Ectodermal cell (in vitro differentiated cells): ENCODE results near the gene SYTL5.

Experiments
- H3K27ac ChIP-seq: 2 replicates; pipeline ENCODE4 v1.7.0; 2013; ENCODE audit warnings: mild to moderate bottlenecking, low read depth, low read length; ENCODE audit not compliant: insufficient read depth, poor library complexity, severe bottlenecking
- H3K27me3 ChIP-seq: 2 replicates; pipeline ENCODE4 v1.7.0; 2013; ENCODE audit warnings: mild to moderate bottlenecking, low read length; ENCODE audit not compliant: insufficient read depth, control insufficient read depth, poor library complexity, severe bottlenecking
- H3K36me3 ChIP-seq: one replicate; pipeline ENCODE4 v1.7.0; 2013; ENCODE audit warnings: low read length; ENCODE audit not compliant: control insufficient read depth, insufficient read depth
- H3K4me1 ChIP-seq: one replicate; pipeline ENCODE4 v1.7.0; 2013; ENCODE audit warnings: low read length; ENCODE audit not compliant: control insufficient read depth, insufficient read depth
- H3K4me3 ChIP-seq: 2 replicates; pipeline ENCODE4 v1.7.0; 2013; ENCODE audit warnings: low read depth, low read length, control low read depth; ENCODE audit not compliant: insufficient read depth
- H3K9me3 ChIP-seq: 2 replicates; pipeline ENCODE4 v1.7.0; 2013; ENCODE audit warnings: mild to moderate bottlenecking, low read length, moderate library complexity; ENCODE audit not compliant: control insufficient read depth
- WGBS, 2 experiments: methylation state at CpG; one replicate each; pipeline ENCODE4 v1.1.7; 2013; ENCODE audit warnings: missing lambda C conversion rate in 2 of 2; 5-methylcytosine and 5-hydroxymethylcytosine counted together

SYTL5 gene

GRCh38 chrX:38103857-38104812 lies 97.8 kb downstream of the SYTL5 start:
- WGBS, 2 experiments: 94 to 96% methylated on average over 2 to 4 of the region's 5 CpGs
- no peaks in the 10 kb centered on the region for H3K9me3 ChIP-seq
- H3K27me3 ChIP-seq: no peaks in the 10 kb centered on the region
- no peaks in the 10 kb centered on the region for H3K36me3 ChIP-seq
- H3K27ac ChIP-seq: no peak overlapping the region
- no peak overlapping the region for H3K4me3 ChIP-seq
- H3K4me1 ChIP-seq: no peaks in the 10 kb centered on the region

- no peak overlapping the region for H3K4me3 ChIP-seq
- H3K36me3 ChIP-seq: no peaks in the 10 kb centered on the region
- WGBS, 2 experiments: 95 to 97% methylated on average over 4 to 6 of the region's 6 CpGs
- no peaks in the 10 kb centered on the region for H3K4me1 ChIP-seq
- H3K9me3 ChIP-seq: no peaks in the 10 kb centered on the region
- H3K27ac ChIP-seq: no peak overlapping the region
- no peaks in the 10 kb centered on the region for H3K27me3 ChIP-seq
Observed at GRCh38 chrX:38105216-38105725, 98.9 kb downstream of the SYTL5 start.

- 91 to 93% methylated on average over 6 of the region's 6 CpGs for WGBS, 2 experiments
- Histone ChIP-seq H3K4me3 (no peak overlapping the region), H3K36me3 (no peaks in the 10 kb centered on the region), H3K4me1 (no peaks in the 10 kb centered on the region), H3K27ac (no peak overlapping the region), H3K9me3 (no peaks in the 10 kb centered on the region), H3K27me3 (no peaks in the 10 kb centered on the region)
Observed at GRCh38 chrX:38106991-38107655, 100.8 kb downstream of the SYTL5 start.

DNA sequence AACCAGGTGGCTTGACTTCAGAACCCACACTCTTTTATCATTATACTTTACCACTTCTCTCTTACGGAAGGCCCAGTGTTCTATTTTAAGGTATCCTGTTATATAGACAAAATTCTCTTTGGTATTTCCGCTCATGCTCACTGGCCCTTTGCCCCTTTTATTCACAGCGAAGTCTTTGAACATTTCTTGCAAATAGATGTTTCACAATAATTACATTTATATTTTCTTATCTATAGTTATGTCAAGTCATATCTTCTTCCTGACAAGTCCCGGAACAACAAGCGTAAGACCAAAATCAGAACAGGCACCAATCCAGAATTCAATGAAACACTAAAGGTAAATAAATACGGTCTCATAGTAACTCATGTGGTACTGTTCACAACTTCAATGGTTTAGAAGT lies 102.0 kb downstream of the SYTL5 start:
- 96% methylated on average over 4 of the region's 6 CpGs; no CpG with 5 or more reads in 1 of the 2 experiments for WGBS, 2 experiments
- no peak overlapping the region for H3K4me3 ChIP-seq
- H3K27ac ChIP-seq: no peak overlapping the region
- no peaks in the 10 kb centered on the region for H3K36me3 ChIP-seq
- no peaks in the 10 kb centered on the region for H3K27me3 ChIP-seq
- no peaks in the 10 kb centered on the region for H3K9me3 ChIP-seq
- H3K4me1 ChIP-seq: no peaks in the 10 kb centered on the region

- no peak overlapping the region for H3K27ac ChIP-seq
- no peak overlapping the region for H3K4me3 ChIP-seq
- WGBS, 2 experiments: 98 to 100% methylated on average over 2 to 4 of the region's 4 CpGs
- H3K9me3 ChIP-seq: no peaks in the 10 kb centered on the region
- no peaks in the 10 kb centered on the region for H3K4me1 ChIP-seq
- no peaks in the 10 kb centered on the region for H3K27me3 ChIP-seq
- H3K36me3 ChIP-seq: no peaks in the 10 kb centered on the region
Observed at GRCh38 chrX:38109042-38109898, 102.9 kb downstream of the SYTL5 start.

GRCh38 chrX:38110231-38110630 lies 103.9 kb downstream of the SYTL5 start:
- H3K9me3 ChIP-seq: no peaks in the 10 kb centered on the region
- no peaks in the 10 kb centered on the region for H3K27me3 ChIP-seq
- 91 to 93% methylated on average over 5 to 6 of the region's 6 CpGs for WGBS, 2 experiments
- no peak overlapping the region for H3K27ac ChIP-seq
- no peaks in the 10 kb centered on the region for H3K4me1 ChIP-seq
- no peak overlapping the region for H3K4me3 ChIP-seq
- no peaks in the 10 kb centered on the region for H3K36me3 ChIP-seq

- no peaks in the 10 kb centered on the region for H3K4me1 ChIP-seq
- no peaks in the 10 kb centered on the region for H3K36me3 ChIP-seq
- no peaks in the 10 kb centered on the region for H3K9me3 ChIP-seq
- no peaks in the 10 kb centered on the region for H3K27me3 ChIP-seq
- H3K4me3 ChIP-seq: no peak overlapping the region
- WGBS, 2 experiments: 97 to 98% methylated on average over 4 to 5 of the region's 5 CpGs
- H3K27ac ChIP-seq: no peak overlapping the region
Observed at GRCh38 chrX:38111196-38111595, 104.8 kb downstream of the SYTL5 start.

DNA sequence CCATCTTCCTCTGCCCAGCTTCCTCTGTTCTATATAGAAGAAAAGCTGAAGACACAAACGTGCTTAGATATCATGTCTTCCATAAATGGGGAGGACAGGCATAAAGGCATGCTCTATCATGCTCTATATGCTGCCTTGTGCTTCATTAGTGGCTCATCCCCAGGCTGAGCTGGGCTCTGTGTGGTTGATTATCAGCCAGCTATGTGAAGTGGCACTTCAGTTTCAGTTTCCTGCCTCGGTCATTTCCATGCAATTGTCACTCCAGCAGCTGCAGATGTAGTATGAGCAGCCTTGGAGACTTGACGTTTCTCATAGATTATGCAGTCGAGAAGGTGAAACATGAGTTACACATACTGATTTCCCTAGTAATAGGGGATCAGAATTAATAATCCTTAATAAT lies 106.2 kb downstream of the SYTL5 start:
- no peaks in the 10 kb centered on the region for H3K27me3 ChIP-seq
- 85 to 91% methylated on average over 4 of the region's 4 CpGs for WGBS, 2 experiments
- no peak overlapping the region for H3K4me3 ChIP-seq
- H3K27ac ChIP-seq: no peak overlapping the region
- no peaks in the 10 kb centered on the region for H3K9me3 ChIP-seq
- no peaks in the 10 kb centered on the region for H3K36me3 ChIP-seq
- H3K4me1 ChIP-seq: no peaks in the 10 kb centered on the region

DNA sequence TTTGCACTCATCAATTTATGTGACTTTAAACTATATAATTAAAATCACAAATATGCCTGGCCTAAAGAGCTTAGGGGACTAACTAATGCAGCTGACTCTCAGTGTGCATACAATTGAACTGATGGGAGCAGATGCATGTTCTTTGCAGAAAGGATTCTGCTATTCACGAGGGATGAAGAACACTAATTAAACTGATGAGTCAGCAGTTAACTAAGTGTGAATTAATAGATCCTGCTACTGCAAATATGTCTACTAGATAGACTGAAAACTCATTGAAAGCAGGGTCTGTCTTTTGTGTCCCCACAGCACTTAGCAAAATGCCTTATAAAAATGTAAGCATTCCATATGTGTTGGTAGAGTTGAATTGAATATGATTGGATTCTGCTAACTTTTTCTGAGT lies 110.4 kb downstream of the SYTL5 start:
- no peaks in the 10 kb centered on the region for H3K4me1 ChIP-seq
- no peak overlapping the region for H3K4me3 ChIP-seq
- no peaks in the 10 kb centered on the region for H3K36me3 ChIP-seq
- H3K9me3 ChIP-seq: no peaks in the 10 kb centered on the region
- H3K27me3 ChIP-seq: no peaks in the 10 kb centered on the region
- 75 to 93% methylated on average over 1 of the region's 1 CpG for WGBS, 2 experiments
- no peak overlapping the region for H3K27ac ChIP-seq
